Measurements from ENCODE around the gene FKBP9.
"Not testable (repeated sequence)": the region's sequence is repeated elsewhere in the genome, so short reads cannot be mapped to it uniquely, and the experiment has no call there.

The FKBP9 gene, protein sequence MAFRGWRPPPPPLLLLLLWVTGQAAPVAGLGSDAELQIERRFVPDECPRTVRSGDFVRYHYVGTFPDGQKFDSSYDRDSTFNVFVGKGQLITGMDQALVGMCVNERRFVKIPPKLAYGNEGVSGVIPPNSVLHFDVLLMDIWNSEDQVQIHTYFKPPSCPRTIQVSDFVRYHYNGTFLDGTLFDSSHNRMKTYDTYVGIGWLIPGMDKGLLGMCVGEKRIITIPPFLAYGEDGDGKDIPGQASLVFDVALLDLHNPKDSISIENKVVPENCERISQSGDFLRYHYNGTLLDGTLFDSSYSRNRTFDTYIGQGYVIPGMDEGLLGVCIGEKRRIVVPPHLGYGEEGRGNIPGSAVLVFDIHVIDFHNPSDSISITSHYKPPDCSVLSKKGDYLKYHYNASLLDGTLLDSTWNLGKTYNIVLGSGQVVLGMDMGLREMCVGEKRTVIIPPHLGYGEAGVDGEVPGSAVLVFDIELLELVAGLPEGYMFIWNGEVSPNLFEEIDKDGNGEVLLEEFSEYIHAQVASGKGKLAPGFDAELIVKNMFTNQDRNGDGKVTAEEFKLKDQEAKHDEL

GRCh38 chr7:32957326-32958045, at the start of gene FKBP9:
TSS of gene FKBP9 (plus strand) at chr7:32957440. CDS start at chr7:32957574, 134 bp downstream.
- no peak for DNase-seq

- no peak for DNase-seq
These were observed 47.0 kb upstream of the FKBP9 start for GRCh38 chr7:32910195-32910594.

DNA sequence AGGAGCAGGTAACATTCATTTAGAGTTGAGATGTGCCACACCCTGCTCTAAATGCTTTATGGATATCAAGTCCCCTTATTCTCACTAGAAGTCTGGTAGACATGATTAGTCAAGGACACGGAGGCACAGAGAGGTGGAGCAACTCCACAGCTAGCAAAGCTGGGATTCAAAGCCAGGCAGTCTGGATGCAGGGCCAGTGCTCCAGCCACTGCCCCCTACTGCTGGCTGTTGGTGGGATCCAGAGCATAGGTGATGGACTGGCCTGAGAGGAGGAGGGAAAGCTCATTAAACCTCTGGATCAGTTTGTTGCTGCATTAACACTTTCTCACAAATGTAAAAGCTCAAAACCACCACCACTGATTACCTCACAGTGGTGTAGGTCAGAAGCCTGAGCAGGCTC, 43.1 kb upstream of the FKBP9 start:
- DNase-seq, result no peak

DNA sequence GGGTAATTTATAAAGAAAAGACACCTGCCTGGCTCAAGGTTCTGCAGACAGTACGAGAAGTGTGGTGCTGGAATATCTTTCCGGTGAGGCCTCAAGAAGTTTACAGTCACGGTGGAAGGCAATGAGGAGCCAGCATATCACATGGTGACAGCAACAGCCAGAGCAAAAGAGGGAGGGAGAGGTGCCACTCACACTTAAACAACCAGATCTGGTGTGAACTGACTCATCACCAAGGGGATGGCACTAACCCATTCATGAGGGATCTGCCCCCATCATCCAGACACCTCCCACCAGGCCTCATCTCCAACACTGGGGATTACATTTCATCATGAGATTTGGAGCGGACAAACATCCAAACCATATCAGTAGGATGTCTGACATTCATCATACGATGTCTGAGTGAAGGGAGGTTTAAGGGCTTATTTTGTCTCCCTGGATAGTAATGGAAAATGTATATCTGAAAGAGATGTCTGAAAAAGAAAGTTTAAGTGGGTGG, 42.2 kb upstream of the FKBP9 start:
- DNase-seq, result no peak

- no peak for DNase-seq
These were observed 41.2 kb upstream of the FKBP9 start for GRCh38 chr7:32916006-32916405.

DNA sequence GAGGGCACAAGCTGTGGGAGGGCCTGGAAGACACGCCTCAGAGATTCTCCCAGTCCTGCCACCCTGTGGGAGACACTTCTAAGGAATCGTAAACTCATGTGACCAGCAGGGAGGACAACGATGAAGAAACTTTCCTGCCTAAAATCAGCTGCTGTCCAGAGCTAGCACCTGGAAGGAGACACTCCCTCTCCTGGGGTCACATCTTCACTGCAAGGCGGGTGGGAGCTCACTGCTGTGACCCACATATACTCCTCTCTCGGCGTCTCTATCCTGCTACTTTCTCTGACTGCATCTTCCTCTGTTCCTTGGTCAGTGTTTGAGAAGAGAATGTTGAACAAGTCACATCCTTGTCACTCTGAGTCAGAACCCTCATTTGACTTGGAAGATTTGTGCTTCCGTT, 40.2 kb upstream of the FKBP9 start:
- DNase-seq, result not testable (repeated sequence)

GRCh38 chr7:32921896-32922295, 35.3 kb upstream of the FKBP9 start:
- no peak for DNase-seq

DNA sequence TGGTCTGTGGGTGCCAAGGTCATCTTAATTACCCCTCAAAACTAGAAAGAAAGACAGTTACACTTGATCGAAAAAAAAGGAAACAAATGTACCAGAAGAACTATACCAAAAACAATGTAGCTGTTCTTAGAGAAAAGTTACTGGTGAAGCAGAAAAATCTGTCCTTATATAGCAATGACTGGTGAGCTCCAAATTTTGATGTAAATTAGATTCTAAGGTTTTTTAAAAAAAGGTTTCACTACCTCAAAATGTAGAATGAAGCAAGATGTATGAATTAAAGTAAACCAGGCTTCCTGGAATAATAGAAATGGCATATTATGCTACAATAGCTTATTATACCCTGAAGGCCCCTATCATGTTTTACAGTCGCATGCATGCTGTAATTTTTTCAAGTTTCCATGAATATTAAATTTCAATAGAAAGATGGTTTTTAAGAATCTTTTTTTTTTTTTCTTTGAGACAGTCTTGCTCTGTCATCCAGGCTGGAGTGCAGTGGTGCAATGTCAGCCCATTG, 28.4 kb upstream of the FKBP9 start:
- DNase-seq, result no peak

- DNase-seq, result no peak
These were observed 27.7 kb upstream of the FKBP9 start for GRCh38 chr7:32929430-32930143.

DNA sequence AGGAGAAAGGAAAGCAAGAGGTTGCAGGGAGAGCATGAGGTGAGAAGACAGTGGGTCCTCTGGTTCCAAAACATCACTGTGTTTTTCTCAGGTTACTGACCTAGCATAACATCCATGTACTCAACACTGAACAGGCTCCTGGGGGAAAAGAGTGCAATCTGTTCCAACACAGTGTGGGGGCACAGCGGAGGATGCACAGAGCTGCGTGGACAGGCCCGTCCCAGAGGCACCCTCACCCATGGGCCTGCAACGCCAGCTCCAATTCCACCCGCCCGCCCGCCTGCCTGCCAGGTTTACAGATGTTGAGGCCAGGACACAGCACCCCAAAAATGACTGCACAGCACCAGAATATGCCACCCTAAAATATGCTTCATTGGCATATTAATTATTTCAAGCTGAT, 26.9 kb upstream of the FKBP9 start:
- DNase-seq, result no peak

DNA sequence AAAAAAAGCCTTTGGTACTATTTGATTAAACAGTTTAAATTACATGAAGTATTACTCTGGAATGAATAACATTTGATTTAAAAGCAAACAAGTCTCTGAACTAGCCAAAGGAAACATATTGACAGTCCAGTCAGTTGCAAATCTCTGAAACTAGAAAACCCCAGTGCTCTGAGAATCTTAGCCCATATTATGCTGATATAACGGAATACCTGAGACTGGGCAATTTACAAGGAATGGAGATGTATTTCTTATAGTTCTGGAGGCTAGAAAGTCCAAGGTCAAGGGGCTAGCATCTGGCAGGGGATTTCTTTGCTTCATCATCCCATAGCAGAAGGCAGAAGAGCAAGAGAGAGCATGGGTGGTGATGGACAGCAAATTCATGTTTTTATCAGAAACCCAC, 21.7 kb upstream of the FKBP9 start:
- DNase-seq, result no peak

- DNase-seq, result no peak
These were observed 20.6 kb upstream of the FKBP9 start for GRCh38 chr7:32936689-32937088.

DNA sequence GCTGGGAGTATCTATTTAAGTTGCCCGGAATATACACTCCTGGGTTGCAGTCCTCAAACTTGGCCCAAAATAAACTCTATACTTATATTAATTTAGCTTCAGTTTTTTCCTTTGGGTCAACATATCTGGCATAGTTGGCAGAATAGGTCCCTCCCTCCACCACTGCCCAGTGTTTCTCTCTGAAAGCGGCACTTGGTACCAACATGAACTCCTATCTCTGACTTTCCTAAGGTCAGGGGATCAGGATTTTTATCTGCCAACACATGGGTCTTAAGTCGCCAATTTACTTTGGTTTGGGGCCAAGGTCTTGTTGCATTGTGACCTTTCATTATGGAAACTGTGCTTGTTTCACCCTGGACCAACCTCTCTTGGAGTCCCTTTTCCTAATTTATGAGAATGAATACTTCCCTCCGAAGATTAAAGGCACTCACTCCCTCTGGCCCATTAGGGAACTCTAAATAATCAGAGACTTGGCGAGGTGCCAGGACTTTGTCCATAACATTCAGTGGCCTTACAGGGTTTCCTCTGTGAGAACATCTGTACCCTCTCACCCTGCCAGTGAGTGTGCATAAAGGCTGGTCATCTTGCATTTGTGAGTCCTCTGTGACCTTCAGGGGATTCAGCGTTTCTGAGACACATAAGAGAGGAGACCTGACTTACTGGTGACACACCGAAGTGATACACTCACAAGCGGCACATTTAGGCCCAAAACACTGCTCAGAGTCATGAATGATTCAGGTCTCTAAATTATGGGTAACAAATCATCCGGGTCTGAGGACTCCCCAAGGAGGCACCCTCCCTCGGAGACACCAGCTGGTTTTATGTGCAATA, 19.7 kb upstream of the FKBP9 start:
- no peak for DNase-seq

DNA sequence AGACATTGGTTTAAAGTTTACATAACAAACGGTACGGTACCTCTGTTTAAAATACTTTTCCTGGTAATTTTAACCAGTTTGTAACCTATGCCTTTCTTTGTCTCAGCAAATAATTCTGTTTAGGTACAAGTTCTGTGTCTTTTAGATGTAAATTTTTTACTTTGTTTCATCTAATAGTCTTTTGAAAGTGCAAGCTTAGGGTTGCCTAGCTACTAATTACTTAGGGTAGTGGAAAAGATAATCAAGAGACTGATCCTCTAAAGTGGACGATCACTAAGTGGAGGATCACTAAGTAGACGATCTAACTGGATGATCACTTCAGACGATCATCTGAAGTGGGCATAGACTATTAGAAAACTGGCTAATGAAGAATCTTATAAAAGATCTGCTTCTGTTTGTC, 16.1 kb upstream of the FKBP9 start:
- DNase-seq, result no peak

- no peak for DNase-seq
These were observed 15.4 kb upstream of the FKBP9 start for GRCh38 chr7:32941681-32942414.

GRCh38 chr7:32942415-32943251, 14.6 kb upstream of the FKBP9 start:
- peak; percentile 62 for DNase-seq

- no peak for DNase-seq
These were observed 13.8 kb upstream of the FKBP9 start for GRCh38 chr7:32943252-32944030.

DNA sequence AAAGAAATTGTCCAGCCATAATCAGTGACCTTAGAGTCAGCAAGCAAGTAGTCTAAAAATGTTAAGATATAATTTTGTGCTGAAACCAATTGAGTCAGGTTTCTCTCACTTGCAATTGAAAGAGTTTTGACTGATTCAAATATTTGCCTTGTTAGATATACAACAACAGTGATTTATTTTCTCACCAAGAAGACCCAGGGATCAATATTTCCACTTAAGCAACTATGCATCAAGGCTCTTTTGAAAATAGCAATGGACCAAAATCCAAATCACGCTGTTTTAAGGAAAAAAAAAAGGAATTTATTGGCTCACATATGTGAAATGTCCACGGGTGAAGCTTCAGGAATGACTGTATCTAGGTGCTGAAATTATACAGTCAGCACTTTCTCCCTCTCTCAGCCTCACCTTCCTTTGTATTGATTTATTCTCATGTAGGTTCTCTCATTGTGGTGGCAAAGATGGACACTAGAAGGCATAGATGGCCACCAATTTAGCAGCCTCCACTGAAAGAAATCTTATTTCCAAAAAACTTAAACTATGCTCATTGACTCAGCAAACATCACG, 9.7 kb upstream of the FKBP9 start:
- no peak for DNase-seq

- DNase-seq, result no peak
These were observed 9.0 kb upstream of the FKBP9 start for GRCh38 chr7:32948202-32948601.
